Skeletal muscle cell (primary cell): ENCODE results near the gene C18orf32.
"Not testable (repeated sequence)": the region's sequence is repeated elsewhere in the genome, so short reads cannot be mapped to it uniquely, and the experiment has no call there.

Experiments used
- DNase-seq: peaks from one replicate; pipeline ENCODE4 v3.0.0-alpha.2; 2010; ENCODE audit warnings: low read depth
- H3K4me3 ChIP-seq: 2 replicates; pipeline ENCODE4 v1.5.1; 2011; ENCODE audit warnings: low read depth, mild to moderate bottlenecking, control low read depth, low read length, moderate library complexity

The C18orf32 gene

GRCh38 chr18:49474935-49475334, 12.1 kb downstream of the C18orf32 start:
- not testable (repeated sequence) for H3K4me3 ChIP-seq, DNase-seq

GRCh38 chr18:49473721-49474120, 13.3 kb downstream of the C18orf32 start:
- no peak overlapping the region for H3K4me3 ChIP-seq
- DNase-seq: no peak

- no peak overlapping the region for H3K4me3 ChIP-seq
- DNase-seq: no peak
Measured at GRCh38 chr18:49472459-49472858, 14.6 kb downstream of the C18orf32 start.

DNA sequence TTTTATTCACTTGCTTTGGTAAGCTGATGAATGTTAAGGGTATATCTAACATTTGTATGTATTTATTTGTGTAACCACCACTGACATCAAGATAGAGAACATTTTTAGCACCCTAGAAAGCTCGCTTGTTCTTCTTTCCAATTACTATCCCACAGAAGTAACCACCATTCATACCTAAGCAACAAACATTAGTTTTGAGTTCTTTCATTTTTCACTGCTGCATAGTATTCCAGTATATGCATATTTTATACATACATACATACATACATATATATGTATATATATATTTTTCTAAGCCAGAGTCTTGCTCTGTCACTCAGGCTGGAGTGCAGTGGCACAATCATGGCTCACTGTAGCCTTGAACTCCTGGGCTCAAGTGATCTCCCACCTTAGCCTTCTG, 15.5 kb downstream of the C18orf32 start:
- no peak for DNase-seq
- no peak overlapping the region for H3K4me3 ChIP-seq

- H3K4me3 ChIP-seq: no peak overlapping the region
- no peak for DNase-seq
Measured at GRCh38 chr18:49467599-49467998, 19.4 kb downstream of the C18orf32 start.

GRCh38 chr18:49467019-49467563, 19.9 kb downstream of the C18orf32 start:
- no peak for DNase-seq
- H3K4me3 ChIP-seq: no peak overlapping the region

DNA sequence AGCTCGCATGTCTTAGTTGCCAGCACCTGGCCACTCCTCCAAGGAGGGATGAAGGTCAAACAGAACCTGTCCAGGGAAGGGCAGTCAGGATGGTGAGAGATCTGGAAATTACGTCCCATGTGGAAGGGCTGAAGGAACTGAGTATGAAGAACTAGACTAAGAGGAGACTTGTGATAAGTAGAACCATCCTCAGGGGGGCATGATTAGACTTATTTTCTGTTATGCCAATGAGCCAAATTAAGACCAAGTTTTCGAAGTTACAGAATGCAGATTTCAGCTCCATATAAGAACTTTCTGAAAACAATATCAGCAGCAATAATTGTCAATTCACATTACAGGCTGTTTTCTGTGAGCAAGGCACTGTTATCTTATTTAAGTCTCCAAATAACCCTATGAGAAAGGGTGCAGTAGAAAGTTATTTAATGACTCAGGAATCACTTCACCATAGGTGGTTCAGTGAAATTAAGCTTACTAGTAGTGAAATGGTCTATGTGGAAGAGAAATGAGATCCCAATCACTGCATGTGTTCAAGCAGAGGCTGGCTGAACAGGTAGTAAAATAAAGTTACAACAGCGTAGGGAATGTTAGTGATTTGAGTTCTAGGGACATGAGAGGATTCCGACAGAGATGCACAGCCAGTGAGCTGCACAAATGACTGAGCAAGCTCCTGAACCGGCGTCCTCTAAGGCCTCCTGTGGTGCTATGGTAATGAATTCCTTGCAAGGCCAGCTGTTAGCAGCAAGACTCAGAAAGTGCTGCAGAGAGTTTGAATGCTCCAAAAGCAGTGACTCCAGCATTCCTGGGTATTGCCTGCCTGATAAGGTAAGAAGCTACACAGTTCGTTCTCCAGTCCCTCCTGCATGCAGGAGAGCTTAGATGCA, 22.1 kb downstream of the C18orf32 start:
- no peak overlapping the region for H3K4me3 ChIP-seq
- no peak for DNase-seq

DNA sequence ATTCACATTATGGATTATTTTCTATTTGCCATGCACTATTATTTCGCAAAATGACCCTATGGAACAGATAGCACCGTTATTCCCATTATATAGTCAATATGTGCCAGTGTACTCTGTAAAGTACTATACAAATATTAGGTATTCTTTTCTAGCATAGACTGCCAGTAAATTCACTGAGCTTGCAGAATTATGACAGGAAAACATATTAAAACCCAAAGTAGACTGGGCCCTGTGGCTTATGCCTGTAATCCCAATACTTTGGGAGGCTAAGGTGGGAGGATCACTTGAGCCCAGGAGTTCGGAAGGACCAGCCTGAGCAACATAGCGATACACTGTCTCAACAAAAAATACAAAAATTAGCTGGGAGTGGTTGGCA, 25.4 kb downstream of the C18orf32 start:
- DNase-seq: no peak
- H3K4me3 ChIP-seq: no peak overlapping the region

DNA sequence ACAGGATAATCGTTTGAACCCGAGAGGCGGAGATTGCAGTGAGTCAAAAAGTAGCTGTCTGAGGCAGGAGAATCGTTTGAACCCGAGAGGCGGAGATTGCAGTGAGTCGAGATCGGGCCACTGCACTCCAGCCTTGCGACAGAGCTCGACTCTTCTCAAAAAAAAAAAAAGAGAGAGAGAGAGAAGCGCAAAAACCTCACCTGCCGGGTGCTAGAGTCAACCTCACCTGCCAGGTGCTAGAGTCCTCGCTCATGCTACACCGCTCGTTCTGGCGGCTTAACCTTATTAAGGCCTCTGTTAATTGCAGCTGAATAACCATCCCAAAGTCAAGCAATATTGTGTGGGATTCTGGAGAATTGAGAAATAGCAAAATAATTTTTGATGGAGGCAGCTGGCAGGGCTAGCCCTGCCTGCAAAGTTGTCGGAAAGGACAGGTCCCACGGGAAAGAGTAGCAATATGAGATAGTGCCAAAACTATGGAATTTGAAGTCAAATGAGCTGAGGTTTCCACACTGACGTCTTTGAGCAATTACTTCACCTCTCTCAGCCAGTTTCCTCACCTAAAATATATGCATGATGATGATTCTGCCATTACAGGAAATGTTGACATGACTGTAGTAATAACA, 25.9 kb downstream of the C18orf32 start:
- H3K4me3 ChIP-seq: peak overlapping the region; percentile 96
- peak; percentile 64 for DNase-seq

DNA sequence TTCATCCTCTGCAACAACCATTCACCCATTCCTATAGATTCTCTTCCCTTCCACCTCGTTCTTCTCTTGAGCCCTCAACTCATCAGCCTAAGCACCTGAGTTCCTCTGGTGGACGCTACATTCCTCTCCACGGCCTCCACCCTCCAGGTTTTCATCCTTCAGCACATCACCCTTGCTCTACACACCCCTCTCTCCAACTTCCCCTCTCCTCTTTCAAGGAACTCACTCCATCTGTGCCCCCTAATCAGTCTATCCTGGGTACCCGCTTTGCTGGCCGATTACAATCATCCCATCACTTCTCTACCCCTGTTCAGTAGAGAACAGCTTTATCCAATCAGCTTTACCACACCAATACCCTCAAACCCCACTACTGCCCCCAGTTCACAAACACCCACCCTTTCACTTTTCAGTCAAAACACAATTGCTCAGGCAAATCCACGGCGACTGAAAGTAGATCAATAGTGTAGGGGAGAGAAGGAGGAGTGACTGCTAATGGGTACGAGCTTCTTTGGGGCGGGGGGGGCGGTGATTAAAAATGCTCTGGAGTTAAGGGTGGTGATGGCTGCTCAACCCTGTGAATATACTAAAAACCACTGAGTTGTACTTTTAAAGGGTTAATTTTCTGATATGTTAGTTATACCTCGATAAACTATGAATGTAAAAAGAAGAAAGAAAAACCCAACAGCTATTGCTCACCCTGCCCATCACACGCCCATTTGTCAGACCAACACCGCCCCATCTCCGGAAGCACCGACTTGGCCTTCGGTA, 27.4 kb downstream of the C18orf32 start:
- peak overlapping the region; percentile 96 for H3K4me3 ChIP-seq
- no peak for DNase-seq

DNA sequence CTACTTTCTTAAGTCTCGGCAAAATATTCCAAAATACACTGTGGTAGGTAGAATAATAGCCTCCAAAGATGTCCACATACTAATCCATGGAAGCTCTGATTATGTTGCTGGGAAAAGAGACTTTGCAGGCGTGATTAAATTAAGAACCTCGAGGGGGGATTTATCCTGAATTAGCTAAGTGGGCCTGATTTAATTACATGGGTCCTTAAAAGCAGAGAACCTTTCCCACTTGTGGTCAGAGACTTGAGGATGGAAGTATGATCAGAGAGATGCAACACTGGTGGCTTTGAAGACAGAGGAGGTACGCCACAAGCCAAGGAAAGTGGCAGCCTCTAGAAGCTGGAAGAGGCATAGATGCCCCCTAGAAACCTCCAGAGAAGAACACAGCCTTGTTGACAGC, 29.4 kb downstream of the C18orf32 start:
- no peak overlapping the region for H3K4me3 ChIP-seq

DNA sequence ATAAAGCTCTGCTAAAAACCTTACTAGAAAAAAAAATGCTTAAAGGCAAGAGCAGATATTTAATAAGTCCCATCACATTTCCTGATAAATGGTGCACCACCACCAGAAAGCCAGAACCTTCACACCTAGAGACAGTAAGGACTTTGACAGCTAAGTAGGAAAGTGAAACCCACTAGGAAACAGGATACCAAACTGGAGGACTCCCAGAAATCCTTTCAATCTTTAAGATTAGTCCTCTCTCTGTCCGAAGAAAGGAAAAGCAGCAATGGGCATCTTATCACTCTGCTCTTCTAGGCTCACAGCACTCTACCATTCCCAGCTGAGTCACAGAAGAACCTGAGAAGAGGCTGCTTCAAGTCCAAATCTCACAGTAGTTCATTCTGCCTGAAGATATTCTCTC, 30.2 kb downstream of the C18orf32 start:
- H3K4me3 ChIP-seq: no peak overlapping the region
- no peak for DNase-seq

More for the DNA sequence above, 29.4 kb downstream of the C18orf32 start:
- no peak for DNase-seq

- not testable (repeated sequence) for DNase-seq, H3K4me3 ChIP-seq
Measured at GRCh38 chr18:49452534-49452933, 34.5 kb downstream of the C18orf32 start.

DNA sequence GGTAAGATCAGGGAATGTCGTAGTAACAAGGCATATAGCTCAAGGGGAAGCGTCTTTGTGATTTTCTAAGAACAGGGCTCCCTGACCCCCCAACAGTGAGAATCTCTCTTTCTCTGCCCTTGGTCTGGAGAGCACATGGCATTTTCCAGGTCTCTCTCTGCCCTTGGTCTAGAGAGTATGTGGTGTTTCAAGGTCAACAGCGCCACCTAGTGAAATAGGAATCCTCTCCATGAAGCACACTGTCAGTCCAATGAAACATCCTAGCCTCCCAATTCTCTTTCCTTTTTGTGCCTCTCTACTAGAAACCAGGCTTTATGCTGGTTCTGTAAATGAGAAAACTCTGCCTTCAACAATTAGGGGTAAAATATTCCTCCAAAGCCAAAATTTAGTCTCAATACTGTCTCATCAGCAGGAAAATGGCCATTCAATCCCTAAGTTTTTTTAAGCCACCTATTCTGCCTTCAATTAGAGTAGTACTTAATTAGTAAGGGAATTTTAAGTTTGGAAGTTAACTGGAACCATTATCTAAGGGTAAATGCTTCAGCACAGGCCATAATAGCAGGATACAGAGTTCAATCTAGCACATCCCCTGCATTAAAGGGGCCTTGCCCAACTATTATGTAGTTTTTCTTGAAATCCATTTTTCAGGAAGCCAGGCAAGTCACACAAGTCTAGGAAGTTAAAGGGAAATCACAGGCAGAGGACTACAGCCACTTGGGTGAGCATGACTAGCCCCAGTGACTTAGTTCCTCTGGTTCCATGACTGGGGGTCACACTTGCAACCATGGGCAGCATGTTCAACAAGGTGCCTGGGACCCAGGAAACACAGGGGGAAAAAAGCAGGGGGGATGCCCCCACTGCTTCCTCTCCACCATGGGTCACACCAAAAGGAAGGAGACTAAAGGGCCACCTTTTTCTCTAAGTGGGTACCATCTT, 39.0 kb downstream of the C18orf32 start:
- no peak for DNase-seq
- H3K4me3 ChIP-seq: no peak overlapping the region

GRCh38 chr18:49446481-49446880, 40.6 kb downstream of the C18orf32 start:
- no peak overlapping the region for H3K4me3 ChIP-seq
- DNase-seq: no peak

- H3K4me3 ChIP-seq: no peak overlapping the region
- no peak for DNase-seq
Measured at GRCh38 chr18:49444581-49444980, 42.5 kb downstream of the C18orf32 start.

GRCh38 chr18:49443837-49444236, 43.2 kb downstream of the C18orf32 start:
- no peak for DNase-seq
- no peak overlapping the region for H3K4me3 ChIP-seq

GRCh38 chr18:49441338-49441938, 45.6 kb downstream of the C18orf32 start:
- no peak for DNase-seq
- H3K4me3 ChIP-seq: no peak overlapping the region

GRCh38 chr18:49435170-49435569, 51.9 kb downstream of the C18orf32 start:
- no peak overlapping the region for H3K4me3 ChIP-seq
- DNase-seq: no peak
